Amygdala (tissue), 56 donors: ENCODE data around the gene GPHN.
"Not testable (repeated sequence)": the region's sequence is repeated elsewhere in the genome, so short reads cannot be mapped to it uniquely, and the experiment has no call there.

Experiments used
- DNase-seq, 56 donors: peaks; one replicate each; lab custom pipeline; 2025; lab: John Stamatoyannopoulos, UW

The GPHN gene

DNA sequence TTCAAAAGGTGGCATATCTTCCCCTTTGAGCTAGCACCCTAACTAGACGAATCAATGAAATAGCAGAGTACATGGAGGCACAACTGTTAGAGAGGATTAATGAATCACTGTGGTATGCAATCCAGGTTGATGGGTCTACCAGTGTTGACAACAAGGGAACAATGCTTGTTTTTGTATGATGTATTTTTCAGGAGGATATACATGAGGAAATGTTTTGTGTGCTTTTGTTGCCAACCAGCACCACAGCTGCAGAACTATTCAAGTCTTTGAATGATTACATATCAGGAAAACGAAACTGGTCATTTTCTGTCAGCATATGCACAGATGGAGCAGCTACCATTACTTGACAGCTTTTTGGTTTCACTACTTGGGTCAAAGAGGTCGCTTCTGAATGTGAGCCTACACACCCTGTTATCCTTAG lies 142.6 kb downstream of the GPHN start:
- DNase-seq = no peak

DNA sequence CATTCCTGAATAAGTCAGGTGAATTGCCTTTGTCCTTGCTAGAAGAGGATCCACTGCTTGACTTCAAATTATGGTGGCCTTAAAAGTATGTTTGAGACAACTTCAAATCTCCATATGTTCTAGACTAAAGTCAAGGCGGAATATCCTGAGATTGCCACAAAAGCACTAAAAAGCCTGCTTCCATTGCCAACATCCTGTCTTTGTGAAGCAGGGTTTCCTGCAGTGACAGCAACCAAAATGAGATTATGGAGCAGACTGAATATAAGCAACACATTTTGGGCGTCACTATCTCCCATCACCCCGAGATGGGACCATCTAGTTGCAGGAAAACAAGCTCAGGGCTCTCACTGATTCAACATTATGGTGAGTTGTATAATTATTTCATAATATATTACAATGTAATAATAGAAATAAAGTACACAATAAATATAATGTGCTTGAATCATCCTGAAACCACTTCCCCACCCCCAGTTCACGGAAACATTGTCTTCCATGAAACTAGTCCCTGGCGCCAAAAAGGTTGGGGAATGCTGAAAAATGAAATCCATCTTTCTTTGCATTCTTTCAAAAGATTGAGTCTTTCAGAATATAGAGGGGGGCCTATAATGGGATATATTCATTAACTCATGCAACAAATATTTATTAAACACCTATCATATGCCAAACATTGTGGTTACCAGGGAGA lies 143.7 kb downstream of the GPHN start:
- no peak for DNase-seq

DNA sequence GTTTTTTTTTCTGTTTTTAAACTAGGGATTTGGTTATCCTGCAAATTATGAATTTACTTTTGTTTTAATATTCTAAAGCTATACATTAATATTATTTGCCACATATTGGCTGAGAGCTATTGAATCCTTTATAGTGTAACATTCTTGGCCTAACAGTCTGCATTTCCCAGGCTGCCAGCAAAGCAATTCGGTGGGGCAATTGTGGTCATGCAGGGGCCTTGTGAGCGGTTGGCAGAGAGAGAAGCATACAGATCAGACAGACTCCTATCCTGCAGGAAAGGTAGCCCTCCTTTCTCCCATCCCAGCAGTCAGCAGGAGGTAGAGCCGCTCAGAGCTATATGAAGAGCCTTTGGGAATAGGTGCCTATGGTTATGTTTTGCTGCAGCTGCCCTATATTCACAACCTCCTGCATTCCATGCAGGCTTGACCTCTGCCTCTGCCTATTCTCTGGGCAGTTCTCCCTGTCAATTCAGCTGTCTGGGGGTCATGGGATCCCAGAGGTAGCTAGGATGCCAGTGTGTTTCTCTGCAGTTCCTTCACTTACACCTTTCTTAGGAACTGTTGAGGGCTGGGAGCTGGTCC lies 144.7 kb downstream of the GPHN start:
- peak in 14 of 56 donors; percentile 0 to 47 (median 6) for DNase-seq

DNA sequence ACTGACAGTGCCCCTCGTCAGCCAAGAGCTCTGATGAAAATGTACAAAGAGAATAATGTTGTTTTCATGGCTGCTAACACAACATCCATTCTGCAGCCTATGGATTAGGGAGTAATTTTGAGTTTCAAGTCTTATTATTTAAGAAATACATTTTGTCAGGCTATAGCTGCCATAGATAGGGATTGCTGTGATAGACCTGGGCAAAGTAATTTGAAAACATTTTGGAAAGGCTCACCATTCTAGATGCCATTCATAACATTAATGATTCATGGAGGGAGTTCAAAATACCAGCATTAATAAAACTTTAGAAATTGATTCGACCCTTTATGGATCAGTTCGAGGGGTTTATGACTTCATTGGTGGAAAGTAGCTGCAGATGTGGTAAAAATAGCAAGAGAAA lies 149.8 kb downstream of the GPHN start:
- no peak for DNase-seq

DNA sequence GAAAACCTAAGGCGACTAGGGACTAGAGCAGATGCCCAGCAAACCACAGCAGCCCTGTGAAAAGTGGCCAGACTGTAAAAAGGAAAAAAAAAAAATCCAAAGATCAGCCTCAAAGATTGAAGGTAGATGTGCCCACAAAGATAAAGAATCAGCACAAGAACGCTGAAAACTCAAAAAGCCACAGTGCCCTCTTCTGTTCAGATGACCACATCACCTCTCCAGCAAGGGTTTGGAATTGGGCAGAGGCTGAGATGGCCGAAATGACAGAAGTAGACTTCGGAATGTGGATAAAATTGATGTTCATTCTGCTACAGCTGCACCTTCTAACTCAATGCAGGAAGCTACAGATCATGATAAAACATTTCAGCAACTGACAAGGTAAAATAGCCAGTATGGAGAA lies 154.4 kb downstream of the GPHN start:
- DNase-seq = no peak

DNA sequence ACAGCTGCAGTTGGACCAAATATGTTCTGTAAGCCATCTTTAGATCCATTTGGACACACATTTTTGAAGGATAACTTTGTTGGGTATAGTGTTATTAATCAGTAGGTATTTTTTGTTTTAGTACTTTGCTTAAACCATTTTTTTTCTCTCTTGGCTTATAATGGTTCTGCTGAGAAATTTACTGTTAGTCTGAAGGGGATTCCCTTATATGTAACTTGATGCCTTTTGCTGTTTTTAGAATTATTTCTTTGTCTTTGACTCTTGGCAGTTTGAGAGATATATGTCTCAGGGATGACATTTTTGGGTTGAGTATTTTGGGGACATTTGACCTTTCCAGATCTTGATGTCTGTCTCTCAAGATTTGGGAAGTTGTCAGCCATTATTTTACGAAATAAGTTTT lies 169.8 kb downstream of the GPHN start:
- DNase-seq = no peak

DNA sequence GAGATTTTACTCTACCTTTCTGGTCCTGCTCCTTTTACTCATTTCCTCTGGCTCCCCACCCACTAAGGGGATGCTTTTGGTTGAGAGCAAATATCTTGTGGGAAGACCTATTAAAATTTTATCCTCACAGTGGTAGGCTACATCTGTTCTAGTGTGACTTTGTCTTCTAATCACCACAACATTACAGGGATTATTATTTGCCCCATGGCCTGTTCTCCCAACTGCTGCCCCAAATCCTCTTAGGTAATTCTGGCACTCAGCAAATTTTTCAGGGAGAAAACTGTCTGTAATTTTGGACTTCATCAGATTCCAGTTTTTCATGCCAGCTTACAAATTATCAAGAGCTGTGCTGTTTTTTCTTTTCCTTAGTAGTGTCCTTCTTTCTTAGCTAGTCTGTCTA lies 172.3 kb downstream of the GPHN start:
- DNase-seq = no peak

DNA sequence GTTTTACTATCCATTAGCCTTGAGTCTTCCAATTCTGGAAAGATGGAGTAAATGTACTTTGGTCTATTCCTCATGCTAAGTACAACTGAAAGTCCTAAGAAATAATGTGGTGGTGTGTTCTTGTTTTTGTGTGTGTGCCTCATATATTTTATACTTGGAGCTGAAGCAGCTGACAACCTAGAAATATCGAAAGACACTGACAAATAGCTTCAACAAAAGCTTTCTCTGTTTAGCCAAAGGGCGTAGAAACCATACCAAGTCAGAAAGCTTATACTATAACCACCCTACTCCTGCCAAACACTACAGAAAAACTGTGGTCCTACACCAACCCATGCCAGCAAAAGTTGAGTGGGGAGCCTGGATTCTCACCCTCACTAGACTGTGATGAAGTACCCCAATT lies 188.4 kb downstream of the GPHN start:
- DNase-seq = no peak

DNA sequence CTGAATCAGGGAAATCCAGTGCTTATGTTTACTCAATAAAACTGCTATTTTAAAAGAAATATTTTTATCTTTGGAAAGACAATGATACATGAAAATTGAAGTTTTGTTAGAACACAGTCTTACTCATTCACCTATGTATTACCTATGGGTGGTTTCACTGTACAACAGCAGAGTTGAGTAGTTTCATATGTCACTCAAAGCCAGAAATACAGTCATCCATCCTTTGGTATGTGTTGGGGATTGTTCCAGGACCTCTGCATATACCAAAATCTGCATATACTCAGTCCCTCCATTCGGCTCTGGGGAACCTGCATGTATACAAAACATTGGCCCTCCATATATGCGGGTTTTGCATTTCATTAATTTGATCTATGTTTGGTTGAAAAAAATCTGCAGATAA lies 190.6 kb downstream of the GPHN start:
- no peak for DNase-seq

DNA sequence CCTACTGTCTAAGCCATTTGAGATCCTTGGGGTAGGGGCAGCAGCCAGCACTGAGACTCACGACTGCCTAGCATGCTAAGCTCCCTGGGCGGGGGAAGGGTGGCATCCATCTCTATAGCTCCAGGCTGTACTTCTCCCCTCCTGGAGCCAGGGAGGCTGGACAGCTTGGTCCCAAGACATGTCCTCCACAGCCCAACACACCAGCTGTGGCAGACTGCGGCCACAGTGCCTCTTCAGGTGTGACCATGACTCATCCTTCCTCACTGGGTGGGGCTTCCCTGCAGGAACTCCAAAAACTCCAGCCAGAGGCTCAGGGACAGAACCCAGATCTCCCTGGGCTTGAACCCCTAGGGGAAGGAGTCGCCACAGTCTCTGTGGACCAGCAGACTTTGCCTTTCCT lies 193.9 kb downstream of the GPHN start:
- DNase-seq = no peak

DNA sequence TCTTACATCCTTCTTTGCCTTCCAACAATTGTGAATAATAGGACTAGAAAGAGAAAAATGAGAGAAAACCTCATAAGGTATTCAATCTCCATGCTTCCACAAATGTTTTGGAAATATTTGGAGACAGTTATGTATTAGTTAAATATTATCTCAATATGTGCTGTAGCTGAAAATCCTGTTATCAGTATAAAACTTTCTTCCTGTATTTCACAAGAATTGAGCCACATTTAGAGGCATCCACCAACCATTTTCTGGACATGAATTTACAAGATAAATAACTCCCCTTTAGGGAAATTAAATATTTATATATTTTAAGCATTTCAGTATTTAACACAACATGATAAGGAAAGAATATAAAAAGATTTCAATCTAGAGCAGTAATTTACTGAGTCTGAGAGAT lies 200.3 kb downstream of the GPHN start:
- no peak for DNase-seq

DNA sequence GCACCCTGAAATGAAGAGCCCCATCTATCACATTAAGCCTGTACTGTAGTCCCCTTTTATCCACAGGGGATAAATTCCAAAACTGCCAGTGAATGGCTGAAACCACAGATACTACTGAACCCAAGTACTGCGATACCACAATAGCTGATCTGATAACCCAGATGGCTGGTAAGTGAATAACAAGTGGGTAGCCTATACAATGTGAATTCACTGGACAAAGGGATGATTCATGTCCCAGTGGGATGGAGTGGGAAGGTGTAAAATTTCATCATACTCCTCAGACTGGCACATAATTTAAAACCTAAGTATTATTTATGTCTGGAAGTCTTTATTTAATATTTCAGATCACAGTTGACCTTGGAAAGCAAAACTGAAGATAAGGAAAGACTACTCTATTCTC lies 201.3 kb downstream of the GPHN start:
- peak in 2 of 56 donors; percentile 2 to 3 for DNase-seq

DNA sequence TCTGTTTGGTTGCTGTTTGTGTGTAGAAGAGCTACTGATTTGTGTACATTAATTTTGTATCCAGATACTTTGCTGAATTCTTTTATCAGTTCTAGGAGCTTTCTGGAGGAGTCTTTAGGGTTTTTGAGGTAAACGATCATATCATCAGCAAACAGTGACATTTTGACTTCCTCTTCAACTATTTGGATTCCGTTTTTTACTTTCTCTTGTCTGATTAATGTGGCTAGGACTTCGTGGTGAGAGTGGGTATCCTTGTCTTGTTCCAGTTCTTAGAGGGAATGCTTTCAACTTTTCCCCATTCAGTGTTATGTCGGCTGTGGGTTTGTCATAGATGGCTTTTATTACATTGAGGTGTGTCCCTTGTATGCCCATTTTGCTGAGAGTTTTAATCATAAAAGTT lies 206.3 kb downstream of the GPHN start:
- DNase-seq = not testable (repeated sequence)

DNA sequence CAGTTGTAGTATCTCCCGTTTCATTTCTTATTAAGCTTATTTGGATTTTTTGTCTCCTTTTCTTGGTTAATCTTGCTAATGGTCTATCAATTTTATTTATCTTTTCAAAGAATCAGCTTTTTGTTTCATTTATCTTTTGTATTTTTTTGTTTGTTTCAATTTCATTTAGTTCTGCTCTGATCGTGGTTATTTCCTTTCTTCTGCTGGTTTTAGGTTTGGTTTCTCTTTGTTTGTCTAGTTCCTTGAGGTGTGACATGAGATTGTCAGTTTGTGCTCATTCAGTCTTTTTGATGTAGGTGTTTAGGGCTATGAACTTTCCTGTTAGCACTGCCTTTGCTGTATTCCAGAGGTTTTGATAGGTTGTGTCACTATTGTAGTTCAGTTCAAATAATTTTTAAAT lies 207.4 kb downstream of the GPHN start:
- not testable (repeated sequence) for DNase-seq

DNA sequence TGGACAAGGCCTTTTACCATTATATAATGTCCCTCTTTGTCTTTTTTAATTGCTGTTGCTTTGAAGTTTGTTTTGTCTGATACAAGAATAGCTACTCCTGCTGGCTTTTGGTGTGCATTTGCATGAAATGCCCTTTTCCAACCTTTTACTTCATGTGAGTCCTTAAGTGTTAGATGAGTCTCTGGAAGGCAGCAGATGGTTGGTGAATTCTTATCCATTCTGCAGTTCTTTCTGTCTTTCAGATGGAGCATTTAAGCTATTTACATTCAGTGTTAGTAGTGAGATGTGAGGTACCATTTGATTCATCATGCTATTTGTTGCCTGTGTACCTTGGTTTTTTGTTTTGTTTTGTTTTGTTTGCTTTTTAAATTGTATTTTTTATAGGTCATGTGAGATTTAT lies 208.3 kb downstream of the GPHN start:
- DNase-seq = no peak

DNA sequence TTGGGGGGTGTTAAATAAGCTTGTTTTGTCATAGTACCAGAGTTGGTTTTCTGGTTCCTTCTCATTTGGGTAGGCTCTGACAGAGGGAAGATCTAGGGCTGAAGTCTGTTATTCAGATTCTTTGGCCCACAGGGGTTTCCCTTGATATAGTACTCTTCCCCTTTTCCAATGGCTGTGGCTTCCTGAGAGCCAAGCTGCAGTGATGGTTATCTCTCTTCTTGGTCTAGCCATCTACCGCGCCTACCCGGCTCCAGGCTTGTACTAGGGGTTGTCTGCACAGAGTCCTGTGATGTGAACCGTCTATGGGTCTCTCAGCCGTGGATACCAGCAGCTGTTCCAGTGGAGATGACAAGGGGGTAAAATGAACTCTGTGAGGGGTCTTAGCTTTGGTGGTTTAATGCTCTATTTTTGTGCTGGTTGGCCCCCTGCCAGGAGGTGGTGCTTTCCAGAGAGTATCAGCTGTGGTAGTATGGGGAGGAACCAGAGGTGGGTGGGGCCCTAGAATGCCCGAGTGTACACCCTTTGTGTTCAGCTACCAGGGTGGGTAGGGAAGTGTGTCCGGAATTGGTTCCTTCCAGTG lies 209.7 kb downstream of the GPHN start:
- no peak for DNase-seq

DNA sequence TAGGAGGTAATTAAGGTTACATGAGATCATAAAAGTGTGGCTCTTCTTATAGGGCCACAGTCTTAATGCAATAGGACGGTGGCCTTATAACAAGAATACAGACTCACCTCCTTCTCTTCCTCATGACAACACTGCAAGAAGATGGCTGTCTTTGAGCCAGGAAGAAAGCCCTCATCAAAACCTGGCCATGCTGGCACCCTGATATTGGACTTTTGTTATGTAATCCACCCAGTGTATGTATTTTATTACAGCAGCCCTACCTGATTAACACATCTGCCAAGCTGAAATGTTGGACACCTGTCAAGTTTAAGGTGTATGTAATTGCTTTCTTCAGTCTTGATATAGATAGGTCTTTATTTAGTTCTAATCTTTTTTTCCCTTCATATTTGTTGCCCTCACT lies 217.0 kb downstream of the GPHN start:
- no peak for DNase-seq

DNA sequence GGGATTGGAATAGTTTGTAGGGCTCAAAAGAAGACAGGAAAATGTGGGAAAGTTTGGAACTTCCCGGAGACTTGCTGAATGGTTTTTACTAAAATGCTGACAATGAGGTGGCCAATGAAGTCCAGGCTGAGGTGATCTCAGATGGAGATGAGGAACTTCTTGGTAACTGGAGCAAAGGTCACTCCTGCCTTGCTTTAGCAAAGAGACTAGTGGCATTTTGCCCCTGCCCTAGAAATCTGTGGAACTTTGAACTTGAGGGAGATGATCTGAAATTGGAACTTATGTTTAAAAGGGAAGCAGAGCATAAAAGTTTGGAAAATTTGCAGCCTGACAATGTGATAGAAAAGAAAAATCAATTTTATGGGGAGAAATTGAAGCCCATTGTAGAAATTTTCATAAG lies 223.4 kb downstream of the GPHN start:
- not testable (repeated sequence) for DNase-seq

DNA sequence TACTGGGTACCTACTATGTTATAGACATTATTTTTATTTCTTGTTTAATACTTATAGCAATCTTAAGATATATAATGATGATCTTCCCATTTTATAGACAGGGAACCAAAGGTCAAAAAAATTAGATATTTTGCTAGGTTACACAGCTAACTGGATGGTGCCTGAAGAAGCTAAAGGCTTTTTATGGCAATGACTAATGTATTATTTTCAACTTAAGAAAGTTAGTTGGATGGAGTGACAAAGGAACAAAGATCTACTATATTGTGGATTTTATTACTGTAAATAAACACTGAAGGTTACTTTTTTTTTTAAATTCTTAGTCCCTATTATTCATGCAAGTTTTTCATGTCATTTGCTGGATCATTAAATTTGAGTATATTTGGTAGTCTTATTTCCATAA lies 227.9 kb downstream of the GPHN start:
- DNase-seq = no peak

DNA sequence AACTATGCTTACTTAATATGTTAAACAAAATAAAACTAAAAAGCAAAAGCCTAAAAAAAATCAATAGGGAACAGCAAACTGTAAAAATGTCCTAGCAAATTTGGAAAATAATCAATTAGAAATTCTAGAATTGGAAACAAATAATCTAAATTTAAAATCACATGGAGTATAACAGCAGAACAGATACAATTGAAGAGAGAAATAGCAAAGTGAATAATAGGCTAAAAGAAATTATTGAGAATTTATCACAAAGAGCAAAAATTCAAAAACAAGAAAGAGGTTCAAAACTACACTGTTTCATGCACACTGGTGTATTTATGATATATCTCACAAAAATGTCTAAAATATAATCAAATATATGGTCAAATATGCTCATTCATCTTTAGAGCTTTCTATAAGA lies 231.9 kb downstream of the GPHN start:
- DNase-seq = no peak

DNA sequence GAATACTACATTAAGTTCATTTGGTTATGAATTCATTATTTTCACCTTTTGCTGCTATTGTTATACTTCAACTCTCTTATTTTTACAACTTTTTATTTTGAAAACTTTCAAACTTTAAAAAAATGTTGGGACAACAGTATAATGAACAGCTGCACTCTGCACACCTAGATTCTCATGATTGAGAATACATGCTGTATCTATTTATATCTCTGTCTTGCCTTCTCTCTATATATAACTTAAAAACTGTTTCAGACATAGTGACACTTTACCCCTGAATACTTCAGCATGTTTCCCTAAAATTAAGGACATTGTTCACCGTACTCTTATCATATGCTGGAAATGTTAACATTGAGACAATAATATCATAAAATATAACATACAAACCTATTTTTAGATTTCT lies 237.1 kb downstream of the GPHN start:
- DNase-seq = no peak

DNA sequence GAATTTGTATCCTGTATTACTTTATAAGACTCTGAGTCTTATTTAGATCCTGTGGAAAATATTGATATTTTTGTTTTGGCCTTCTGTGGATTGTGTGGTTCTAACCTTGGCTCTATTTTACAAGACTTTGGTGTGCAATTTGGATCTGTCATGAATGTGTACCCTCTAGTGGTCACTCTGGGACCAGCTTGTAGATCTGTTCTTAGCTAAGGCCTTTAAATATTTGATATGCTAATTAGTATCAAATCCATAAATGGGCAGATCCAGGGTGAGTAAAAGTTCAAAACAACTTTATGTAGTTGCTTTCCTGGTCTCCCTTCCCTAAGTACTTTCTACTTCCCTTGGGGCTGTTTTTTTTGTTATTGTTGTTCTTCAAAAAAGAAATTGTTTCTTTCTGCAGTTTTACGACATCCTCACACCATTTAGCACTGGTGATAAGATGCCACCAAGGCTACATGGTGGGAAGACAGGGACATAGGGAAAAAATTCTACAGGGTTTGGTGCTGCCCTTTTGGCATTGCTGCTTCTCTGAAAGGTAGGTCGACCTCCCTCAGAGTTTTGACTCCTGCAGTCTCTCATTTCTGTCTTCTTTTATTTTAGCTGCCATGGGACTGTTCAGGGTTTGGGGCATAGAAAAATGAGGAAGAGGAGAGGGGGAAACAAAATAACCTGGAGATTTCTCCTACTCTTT lies 238.5 kb downstream of the GPHN start:
- peak in 2 of 56 donors; percentile 2 to 22 for DNase-seq
